C4-2B (cell line): ENCODE results near the gene DPYSL4.
"Not testable (repeated sequence)": the region's sequence is repeated elsewhere in the genome, so short reads cannot be mapped to it uniquely, and the experiment has no call there.

Experiments
- H3K27ac ChIP-seq: fragments of 450-650 bp; 2 replicates; pipeline ENCODE4 v1.5.1; 2017
- ZFX ChIP-seq: fragments of 450-650 bp; IDR thresholded peaks from 2 replicates; pipeline ENCODE4 v1.6.1; 2017
- TF ChIP-seq, protein P1 (sequence below): fragments of 450-650 bp; conservative IDR thresholded peaks from 2 replicates; pipeline ENCODE4 v1.5.1; 2017; ENCODE audit warnings: mild to moderate bottlenecking

Gene DPYSL4

DNA sequence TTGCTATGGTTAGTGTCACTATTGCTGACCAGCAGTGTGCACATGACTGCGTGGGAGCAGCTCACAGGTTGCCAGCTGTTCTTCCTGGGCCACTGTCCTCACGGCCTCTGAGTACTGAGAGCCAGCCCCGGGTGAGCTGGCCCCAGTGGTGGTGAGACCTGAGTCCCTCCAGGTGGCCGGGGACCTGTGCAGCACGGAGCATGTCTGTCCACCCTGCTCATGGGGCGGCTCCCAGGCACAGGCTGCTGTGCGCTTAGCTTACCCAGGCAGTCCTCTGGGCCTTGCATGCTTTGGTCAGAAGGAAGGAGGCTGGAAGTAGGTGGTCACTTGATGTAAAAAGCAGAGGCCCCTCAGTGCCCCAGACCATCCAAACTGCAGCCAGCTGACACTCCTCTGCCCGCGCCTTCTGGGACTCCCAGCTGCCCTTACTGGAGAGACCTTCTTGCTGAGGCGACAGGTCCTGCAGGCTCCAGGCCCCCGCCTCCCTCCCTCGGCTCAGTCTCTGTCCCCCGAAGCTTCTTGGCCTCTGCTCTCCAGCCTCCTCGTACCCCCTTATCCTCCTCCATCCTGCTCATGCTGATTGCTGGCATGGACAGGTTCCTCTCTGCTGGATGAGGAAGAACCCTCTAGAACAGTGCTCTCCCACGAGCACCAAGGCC is 30.9 kb upstream of the DPYSL4 start:
- H3K27ac ChIP-seq, result no peak overlapping the region
- no peak for TF ChIP-seq ZFX
- TF ChIP-seq, protein P1, sequence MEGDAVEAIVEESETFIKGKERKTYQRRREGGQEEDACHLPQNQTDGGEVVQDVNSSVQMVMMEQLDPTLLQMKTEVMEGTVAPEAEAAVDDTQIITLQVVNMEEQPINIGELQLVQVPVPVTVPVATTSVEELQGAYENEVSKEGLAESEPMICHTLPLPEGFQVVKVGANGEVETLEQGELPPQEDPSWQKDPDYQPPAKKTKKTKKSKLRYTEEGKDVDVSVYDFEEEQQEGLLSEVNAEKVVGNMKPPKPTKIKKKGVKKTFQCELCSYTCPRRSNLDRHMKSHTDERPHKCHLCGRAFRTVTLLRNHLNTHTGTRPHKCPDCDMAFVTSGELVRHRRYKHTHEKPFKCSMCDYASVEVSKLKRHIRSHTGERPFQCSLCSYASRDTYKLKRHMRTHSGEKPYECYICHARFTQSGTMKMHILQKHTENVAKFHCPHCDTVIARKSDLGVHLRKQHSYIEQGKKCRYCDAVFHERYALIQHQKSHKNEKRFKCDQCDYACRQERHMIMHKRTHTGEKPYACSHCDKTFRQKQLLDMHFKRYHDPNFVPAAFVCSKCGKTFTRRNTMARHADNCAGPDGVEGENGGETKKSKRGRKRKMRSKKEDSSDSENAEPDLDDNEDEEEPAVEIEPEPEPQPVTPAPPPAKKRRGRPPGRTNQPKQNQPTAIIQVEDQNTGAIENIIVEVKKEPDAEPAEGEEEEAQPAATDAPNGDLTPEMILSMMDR, result no peak

DNA sequence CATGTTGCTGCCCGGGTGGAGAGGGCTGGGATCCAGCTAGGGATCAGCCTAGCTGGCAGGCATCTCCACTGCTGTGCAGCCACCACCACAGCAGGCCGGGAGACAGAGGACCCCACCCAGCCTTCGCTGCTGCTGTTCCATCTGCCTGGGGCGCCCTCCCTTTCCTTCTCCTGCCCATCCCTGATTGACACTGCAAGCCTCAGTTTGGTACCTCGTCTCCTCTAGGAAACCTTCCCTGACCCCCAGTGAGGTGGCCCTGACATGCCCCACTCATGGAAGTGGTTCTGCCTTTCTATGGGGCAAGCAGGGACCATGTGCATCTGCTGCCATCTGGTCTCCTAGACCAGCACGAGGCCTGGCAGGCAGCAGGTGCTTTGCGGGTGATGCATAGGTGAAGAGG is 30.4 kb upstream of the DPYSL4 start:
- H3K27ac ChIP-seq, result no peak overlapping the region
- TF ChIP-seq, protein P1, result no peak
- TF ChIP-seq ZFX, result no peak

DNA sequence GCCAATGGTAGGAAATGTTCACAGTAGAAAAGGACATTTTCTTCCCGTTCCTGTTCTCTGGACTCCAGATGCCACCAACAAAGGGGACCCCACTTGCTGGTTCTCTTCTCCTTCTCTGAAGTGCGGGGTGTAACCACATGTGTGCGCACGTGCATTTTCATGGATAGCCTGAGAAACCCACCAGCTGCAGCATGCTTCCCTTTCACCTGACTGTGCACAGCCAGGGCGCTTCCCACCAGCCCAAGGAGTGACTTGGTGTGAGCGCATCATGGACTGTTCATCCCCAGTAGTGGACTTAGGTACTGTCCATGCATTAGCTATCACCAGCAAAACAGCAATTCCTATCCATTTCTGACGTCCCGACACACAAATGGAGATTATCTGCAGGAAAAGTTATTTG is 29.6 kb upstream of the DPYSL4 start:
- TF ChIP-seq, protein P1, result no peak
- no peak for TF ChIP-seq ZFX
- no peak overlapping the region for H3K27ac ChIP-seq

DNA sequence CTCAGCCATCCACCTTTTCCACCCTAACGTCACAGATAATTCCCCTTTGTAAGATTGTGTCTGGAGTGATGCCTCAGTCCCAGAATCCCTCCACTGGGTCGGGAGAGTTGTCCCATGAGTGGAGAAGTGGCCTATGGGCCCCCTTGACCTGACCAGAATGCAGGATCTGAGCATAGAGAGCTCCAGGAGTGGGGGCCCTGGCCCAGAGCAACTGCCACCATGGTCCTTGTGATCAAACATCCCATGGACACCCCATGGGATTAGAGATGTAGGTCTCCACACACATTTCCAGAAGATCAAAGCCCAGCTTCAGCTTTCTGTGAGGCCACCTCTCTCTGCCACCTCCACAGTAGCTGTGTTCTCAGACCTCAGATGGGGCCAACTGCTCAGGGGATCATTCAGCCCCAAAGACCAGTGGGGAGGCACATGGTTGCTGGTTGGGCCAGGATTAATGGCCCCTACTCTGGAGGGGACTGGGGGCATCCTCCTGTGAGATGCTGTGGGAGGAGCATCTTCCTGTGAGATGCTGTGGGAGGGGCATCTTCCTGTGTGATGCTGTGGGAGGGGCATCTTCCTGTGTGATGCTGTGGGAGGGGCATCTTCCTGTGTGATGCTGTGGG is 28.5 kb upstream of the DPYSL4 start:
- no peak overlapping the region for H3K27ac ChIP-seq
- TF ChIP-seq, protein P1, result no peak
- no peak for TF ChIP-seq ZFX

DNA sequence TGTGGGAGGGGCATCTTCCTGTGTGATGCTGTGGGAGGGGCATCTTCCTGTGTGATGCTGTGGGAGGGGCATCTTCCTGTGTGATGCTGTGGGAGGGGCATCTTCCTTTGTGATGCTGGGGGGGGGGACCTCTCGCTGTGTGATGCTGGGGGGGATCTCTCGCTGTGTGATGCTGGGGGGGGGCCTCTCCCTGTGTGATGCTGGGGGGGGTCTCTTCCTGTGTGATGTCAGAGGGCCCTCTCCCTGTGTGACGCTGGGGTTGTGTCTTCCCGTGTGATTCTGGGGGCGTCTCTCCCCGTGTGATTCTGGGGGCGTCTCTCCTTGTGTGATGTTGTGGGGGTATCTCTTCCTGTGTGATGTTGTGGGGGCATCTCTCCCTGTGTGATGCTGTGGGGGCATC is 27.9 kb upstream of the DPYSL4 start:
- TF ChIP-seq, protein P1, result no peak
- TF ChIP-seq ZFX, result no peak

DNA sequence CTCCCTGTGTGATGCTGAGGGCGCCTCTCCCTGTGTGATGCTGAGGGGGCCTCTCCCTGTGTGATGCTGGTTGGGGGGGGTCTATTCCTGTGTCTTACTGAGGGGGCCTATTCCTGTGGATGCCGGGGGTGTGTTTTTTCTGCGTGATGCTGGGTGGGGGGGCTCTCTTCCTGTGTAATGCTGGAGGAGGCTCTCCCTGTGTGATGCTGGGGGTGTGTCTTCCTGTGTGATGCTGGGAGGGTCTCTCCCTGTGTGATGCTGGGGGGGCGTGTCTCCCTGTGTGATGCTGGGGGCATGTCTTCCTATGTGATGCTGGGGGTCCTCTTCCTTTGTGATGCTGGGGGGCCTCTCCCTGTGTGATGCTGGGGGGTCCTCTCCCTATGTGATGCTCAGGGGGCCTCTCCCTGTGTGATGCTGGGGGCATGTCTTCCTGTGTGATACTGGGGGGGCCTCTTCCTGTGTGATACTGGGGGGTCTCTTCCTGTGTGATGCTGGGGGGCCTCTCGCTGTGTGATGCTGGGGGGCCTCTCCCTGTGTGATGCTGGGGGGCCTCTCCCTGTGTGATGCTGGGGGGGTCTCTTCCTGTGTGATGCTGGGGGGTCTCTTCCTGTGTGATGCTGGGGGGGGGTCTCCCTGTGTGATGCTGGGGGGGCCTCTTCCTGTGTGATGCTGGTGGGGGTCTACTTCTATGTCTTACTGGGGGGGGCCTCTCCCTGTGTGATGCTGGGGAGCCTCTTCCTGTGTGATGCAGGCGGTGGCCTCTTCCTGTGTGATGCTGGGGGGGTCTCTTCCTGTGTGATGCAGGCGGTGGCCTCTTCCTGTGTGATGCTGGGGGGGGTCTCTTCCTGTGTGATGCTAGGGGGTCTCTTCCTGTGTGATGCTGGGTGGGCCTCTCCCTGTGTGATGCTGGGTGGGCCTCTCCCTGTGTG is 27.2 kb upstream of the DPYSL4 start:
- H3K27ac ChIP-seq, result not testable (repeated sequence)

More for the DNA sequence above, 27.9 kb upstream of the DPYSL4 start:
- no peak overlapping the region for H3K27ac ChIP-seq

DNA sequence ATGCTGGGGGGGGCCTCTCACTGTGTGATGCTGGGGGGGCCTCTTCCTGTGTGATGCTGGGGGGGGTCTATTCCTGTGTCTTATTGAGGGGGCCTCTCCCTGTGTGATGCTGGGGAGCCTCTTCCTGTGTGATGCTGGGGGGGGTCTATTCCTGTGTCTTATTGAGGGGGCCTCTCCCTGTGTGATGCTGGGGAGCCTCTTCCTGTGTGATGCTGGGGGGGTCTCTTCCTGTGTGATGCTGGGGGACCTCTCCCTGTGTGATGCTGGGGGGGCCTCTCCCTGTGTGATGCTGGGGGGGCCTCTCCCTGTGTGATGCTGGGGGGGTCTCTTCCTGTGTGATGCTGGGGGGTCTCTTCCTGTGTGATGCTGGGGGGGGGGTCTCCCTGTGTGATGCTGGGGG is 26.5 kb upstream of the DPYSL4 start:
- not testable (repeated sequence) for H3K27ac ChIP-seq

DNA sequence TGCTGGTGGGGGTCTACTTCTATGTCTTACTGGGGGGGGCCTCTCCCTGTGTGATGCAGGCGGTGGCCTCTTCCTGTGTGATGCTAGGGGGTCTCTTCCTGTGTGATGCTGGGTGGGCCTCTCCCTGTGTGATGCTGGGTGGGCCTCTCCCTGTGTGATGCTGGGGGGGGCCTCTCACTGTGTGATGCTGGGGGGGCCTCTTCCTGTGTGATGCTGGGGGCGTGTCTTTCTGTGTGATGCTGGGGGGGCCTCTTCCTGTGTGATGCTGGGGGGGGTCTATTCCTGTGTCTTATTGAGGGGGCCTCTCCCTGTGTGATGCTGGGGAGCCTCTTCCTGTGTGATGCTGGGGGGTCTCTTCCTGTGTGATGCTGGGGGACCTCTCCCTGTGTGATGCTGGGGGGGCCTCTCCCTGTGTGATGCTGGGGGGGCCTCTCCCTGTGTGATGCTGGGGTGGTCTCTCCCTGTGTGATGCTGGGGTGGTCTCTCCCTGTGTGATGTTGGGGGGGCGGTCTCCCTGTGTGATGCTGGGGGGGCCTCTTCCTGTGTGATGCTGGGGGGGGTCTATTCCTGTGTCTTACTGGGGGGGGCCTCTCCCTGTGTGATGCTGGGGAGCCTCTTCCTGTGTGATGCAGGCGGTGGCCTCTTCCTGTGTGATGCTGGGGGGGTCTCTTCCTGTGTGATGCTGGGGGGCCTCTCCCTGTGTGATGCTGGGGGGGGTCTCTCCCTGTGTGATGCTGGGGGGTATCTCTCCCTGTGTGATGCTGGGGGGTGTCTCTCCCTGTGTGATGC is 25.7 kb upstream of the DPYSL4 start:
- H3K27ac ChIP-seq, result not testable (repeated sequence)
